HG03045 (cell line): ENCODE data around the gene PKD1L1.

Experiments used
- ATAC-seq: cut with Tn5 transposase; IDR thresholded peaks from one replicate; pipeline ENCODE4 v1.9.1; 2021; ENCODE audit warnings: mild to moderate bottlenecking, moderate library complexity; ENCODE audit not compliant: unreplicated experiment

The PKD1L1 gene

DNA sequence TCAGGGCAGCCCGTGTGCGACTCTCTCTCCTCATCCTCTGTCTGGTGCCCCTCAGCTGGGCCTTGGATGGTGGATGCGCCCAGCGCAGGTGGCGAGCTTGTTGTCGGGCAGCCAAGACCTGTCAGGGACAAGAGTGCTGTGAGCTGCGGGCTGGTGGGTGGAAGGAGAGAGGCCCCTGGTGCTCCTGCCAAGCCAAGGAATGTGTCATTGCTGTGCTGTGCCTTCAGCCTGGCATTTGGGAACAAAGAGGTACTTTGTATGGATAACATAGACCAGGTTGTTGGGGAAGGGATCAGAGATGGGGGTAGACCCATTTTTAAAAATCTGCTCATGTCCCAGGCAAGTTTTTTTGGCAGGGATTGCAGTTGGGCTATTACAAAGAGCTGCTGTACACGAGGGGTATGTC, 120.9 kb downstream of the PKD1L1 start:
- ATAC-seq, result no peak

DNA sequence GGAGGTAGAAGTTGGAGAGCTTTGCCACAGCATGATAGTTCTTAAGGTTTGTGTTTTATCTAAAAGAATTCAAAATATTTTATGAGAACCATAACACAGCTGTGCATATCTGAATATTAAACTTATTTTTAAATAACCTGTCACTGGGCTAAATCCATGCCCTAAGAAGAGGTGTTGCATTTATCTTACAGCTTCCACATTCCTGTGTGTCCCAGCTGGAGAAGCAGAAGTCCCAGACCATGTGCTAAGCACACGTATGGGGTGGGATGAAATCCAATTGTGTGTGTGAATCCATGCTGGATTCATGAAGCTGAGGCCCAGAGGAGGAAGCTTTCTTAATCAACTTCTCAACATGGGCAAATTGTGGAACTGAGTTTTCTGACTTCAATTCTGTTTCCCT, 121.5 kb downstream of the PKD1L1 start:
- ATAC-seq, result no peak

DNA sequence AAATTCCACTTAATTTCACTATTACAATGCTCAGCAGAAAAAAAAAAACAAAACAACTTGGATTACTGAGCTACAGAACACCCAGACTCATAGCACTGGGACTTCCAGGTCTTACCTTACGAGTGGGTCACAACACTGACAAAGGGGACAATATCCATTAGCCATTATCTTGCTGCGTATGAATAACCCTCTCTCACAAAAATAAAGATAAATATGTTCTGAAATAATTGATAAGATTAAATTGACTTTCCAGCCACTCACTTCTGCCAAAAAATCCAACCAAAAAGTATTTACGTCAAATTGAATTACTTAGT, 128.7 kb downstream of the PKD1L1 start:
- no peak for ATAC-seq

DNA sequence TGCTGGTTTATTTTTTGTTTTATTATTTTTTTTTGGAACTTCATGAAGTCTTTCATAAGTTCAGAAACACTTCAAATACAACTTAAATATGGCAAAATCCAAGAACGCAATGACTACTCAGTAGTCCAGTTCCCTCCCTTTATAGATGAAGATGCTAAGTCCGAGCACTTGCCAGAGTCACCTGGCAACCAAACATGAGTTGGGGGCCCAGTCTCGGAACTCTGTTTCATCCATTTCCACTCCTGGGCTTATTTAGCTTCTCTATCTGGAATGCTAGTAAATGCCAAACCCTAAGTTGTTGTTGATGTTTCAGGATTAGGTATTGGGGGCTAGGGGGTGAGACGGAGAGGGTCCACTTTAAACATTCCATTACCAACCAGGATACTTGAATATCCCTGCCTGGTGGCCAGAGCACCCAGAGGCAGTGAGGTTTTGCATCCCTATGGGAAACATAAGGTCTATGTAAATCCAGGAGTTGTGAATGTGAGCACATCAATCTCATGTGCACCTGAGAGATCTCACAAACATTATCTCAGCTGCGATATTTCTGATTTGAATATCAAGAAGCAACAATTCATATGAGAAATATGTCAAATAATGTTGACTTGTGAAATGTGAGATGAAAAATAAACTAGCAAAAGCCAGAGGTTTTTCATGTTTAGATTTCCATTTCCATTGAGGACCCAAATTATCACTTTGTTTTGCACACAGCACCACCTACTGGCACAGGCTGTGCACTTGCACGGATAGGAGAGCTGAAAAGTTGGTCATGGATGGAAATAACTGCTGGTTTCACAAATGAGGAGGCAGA, 129.3 kb downstream of the PKD1L1 start:
- no peak for ATAC-seq

DNA sequence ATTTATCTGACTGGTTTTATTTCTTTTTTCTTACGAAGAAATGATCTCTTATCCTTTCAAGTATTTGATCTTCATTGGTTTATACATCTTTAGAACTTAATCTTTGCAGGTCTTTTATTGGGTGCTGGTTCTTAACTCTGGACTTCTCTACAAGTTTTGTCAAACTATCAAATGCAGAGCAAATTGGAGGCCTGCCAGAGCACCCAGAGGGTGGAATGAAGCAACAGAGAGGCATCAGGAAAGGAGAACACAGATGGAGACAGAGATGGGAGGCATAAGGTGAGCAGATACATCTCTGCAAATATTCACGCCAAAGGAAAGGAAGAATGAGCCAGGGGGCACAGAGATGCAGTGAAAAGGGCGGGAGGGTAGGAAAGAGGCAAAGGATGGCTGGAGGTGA, 130.3 kb downstream of the PKD1L1 start:
- no peak for ATAC-seq

DNA sequence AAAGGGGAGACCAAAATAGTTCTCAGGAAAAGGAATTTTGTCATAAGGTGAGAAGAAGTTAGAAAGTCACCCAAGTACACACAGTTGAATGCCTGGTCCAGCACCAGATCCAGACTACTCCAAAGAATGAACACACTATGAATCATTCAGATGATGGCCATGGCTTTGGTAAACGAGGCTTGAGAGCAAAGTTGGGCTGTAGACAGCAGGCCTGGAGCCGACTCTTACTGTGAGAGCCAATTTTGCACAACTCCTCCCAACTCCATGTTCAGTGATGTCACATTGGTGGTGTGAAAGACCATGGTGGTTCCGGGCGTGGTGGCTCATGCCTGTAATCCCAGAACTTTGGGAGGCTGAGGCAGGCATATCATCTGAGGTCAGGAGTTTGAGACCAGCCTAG, 131.6 kb downstream of the PKD1L1 start:
- no peak for ATAC-seq

DNA sequence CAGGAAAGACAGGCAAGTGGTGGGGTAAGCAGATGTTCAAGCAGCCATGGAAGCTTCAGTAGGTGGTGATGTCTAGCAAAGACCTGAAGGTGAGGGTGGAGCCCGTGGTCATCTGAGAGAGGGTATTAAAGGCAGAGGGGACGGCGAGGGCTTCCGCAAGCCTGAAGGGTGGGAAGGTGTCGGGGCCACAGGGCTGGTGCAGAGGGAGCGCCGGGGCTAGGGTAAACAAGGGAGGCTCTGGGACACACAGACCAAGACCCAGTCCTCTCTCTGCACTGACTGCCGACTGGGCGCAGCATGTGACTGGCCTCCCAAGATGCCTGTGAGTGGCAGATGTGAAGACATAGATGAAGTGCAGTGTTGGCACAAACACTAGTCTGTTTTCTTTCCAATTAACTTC, 132.4 kb downstream of the PKD1L1 start:
- ATAC-seq, result no peak

DNA sequence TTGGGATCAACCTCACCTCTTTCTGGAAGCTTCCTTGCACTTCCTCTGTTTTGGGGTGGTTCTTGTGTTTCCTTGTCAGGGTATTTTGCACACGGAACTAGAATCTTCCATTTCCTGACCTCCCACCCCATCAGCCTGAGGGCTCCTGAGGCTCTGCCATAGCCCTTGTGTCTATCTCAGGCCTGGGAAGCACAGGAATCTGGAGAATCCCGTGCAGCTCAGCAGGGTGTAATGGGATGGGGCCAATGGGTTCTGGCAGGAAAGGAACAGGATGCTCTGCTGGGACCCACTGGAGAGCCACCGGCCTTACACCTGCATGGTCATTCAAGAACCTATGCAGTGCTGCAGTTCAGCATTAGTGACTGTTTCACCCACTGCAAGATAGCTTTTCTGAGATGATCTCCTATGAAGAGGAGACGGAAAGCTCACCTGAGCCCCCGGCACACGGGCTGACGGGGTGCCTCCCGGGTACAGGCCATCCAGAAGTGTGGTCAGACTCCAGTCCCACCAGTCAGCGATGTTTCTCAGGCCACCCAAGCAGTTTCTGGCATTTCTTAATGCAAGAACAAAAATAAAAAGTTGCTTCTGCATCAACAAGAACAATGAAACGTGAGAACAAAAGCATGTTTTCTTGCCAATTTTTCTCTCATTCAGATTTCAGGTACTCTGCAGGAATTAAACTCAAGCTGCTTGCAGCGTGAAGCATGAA, 133.2 kb downstream of the PKD1L1 start:
- no peak for ATAC-seq

DNA sequence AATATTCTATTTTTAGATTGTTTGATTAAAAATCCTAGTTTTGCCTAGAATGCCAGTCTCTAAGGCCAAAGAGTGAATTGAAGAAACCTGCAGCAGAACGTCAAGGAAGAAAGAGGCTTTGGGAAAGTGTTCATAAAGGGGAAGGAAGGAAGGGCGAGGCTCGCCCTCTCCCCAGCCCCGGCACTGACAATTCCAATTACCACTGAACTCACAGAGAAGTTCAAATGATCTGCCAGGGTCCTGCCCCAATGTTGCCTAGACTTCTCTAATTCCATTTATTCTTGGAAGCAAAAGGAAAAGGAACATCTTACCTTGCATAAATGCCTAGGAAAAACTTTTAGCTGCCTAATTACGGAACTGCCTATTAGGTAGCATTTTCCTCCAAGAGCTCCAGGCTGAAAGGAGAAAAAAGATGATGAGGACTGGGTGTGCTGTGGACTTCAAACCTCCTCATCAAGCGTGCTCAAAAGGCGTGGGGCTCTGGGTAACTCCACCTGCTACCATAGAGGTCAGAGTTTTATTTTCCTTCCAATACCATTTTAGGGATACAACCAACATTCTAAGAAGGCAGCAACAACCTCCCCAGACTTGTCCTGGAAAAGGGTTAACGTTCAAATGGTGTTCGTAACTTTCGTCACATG, 134.5 kb downstream of the PKD1L1 start:
- ATAC-seq, result no peak

DNA sequence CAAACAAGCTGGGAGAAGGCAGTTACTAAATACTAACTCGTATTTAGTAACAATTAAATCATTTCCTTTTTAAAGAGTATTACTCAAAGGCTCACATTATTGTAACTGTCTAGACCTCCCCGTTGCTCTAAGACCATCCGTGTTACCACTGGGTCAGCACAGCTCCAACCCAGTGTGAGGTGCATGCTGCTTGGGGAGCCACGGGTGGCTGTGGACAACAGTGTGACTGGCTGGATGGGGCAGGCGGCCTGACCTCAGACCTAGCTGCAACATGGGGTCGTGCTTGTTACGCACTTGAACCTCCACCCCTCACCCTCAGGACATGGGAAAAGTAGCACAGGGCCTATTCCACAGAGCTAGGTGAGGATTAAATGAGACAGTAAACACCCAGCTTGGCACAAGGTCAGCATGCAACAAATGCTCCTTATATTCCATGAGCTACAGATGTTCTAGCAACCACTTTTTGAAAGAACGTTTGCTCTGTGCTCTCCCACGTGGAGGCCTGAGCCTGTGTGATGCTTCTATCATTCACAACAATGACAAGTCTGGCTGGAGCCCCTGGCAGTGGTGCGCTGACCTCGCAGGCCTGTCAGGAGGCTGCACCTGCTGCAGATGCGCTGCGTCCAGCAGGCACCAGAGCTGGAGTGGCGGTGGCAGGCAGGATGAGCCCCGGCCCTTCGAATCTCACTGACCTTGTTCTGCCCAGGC, 135.7 kb downstream of the PKD1L1 start:
- ATAC-seq, result no peak

DNA sequence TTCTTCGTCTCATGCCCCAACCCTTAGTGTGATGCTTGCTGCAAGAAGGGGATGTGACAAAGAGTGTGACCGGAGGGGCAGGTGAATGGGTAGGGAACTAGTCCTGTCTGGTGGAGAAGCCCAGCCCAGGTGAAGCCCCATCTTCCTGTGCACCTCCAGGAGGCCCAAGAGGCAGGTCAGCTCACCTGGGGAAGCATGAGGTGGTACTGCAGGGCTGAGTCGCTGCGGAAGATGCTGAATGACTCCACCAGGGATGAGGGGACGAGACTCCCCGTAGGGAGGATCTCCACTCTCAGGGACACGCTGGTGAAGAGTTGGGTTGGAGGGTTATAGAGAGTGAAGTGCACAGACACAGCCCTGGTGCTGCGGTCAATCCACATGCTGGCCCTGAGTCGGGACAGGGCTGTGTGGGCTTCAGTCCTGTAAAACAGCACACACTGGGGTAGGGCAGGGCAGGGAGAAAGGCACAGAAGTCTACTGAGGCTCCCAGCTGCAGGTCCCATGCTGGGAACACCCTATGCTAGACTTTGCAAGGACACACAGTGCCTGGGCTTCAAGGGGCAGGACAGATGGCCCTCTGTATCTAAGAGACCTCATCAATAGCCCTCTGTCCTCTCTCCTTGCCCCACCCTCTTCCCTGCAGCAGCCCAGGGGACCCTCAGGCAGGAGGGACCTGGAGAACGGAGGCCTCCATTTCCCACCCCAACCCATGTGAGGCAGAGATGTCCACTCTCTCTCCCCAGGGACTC, 136.5 kb downstream of the PKD1L1 start:
- no peak for ATAC-seq

DNA sequence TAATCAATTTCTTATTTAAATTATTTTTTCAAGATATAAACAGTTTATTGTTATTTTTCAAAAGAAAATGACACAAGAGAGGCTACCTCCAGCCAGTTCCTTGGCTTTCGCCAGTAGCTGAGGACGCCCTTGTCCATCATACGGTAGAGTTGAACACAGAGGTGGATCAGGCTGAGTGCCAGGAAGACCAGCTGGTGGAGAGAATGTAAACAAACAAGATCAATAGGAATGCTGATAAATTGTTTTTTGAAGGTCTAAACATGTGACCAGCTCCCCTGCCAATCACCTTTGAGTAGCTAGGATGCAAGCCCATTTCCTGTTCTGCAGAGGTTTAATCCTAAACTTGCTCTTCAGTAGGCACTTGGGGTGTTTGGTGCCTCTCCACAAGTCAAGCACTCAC, 138.9 kb downstream of the PKD1L1 start:
- no peak for ATAC-seq

DNA sequence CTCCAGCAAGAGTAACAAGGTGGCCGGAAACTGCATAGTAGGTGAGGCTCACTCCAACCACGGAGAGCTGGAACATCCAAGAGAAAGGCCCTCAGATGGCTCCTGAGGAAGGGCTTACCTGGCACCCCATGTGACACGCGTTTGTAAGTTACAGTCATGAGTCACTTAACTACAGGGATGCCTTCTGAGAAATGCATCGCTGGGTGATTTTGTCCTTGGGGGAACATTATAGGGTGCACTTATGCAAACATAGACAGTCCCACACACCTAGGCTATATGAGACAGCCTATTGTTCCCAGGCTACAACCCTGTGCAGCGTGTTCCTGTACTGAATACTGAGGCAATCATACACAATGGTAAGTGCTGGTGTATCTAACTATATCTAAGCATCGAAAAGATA, 139.9 kb downstream of the PKD1L1 start:
- ATAC-seq, result no peak

DNA sequence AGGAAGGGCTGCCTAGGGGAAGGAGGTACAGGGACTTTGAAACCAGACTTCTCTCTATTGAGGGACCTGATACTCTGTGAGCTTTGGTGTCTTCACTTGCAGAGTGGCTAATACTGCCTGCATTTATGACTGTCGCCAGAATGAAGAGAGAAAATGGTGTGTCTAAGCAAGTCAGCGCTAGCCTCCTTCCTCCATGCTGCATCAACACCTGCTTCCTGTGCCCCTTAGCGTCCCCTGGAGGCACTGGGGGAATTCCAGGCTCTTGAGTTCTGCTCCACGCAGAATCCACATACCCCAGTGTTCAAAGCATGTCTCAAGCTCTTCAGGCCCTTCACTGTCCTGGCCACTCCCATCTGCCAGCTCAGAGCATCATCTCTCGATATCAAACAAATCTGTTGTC, 140.5 kb downstream of the PKD1L1 start:
- ATAC-seq, result no peak

DNA sequence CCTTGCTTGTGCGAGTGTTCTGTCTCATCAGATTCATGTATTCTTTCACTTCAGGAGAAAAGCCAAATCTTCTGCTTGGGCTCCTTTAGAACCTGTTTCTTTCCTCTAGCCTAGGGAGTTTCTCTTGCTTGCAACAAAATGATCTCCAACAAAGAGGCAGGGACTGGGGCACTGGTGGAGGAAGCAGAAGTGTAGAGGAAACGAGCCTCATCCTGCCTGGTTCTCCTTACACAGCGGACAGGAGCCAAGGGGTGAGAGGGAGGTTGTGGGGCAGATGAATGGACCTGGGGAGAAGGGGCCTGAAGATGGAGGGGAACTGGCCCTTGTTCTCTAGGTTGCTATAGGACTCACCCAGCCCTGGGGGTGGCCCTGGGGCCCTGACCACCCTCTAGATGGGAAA, 141.1 kb downstream of the PKD1L1 start:
- no peak for ATAC-seq

DNA sequence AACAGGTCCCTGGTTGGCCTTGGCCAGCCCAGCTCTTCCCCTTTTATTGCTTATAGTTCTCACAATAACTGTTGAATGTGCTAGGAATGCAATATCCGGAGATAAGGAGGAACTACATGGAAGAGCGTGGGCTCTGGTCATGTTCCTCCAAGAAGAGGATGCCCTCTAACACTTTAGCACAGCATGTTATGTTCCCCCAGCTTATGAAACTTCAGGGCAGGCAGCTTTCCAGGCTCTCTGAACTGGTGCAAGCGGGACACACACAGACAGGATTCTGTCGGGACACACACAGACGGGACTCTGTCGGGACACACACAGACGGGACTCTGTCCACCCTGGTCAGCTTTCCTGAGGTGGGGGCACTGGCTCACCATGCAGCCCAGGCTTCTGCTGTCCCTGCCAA, 141.6 kb downstream of the PKD1L1 start:
- ATAC-seq, result no peak

DNA sequence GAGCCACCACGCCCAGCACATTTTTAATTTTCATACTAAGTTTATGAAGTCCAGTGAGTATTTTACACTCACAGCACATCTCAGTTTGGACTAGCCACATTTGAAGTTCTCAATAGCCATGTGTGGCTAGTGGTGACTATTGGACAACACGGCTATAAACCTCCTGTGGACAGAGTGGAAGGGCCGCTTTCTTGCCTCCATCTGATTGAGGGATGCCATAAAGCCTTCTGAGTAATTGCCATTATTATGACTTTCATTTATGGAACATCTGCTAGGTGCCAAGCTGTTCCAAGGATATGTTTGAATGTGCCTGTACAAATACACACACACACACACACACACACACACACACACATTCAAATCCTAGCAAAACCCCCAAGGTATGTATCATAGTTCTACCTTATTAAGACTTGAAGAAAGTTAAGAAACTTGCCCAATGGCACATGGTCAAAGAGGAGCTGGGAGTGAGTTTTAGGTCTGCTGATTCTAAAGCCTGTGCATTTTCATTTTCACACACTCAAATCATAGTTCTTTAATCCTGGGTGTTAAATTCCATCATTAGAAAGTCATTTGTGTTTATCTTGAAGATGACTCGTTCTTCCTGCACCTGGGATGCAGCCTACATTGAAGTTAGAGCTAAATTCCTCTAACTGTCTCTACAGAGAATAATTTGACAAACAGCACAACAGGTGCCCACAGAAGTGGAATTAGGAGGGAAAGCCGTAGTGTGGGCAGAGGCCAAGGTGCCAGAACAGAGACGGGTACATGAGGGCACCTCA, 143.3 kb downstream of the PKD1L1 start:
- no peak for ATAC-seq

DNA sequence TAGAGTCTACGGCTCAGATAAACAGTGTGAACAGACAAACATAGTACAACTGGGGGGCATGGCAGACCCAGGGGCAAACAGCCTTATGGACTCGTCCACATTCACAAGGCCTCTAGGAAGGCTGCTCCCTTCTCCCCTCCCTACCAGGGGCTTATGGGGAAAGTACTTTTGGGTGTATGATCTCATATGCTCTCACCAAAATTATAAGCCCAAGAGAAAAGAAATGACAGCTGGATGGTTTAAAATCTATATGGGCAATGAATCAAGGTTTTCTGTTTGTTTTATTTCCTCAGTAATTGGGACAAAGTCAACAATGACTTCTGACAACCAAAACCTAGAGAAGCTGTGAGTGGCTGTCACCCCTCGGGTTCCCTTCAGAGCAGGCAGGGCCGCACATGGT, 144.4 kb downstream of the PKD1L1 start:
- ATAC-seq, result no peak

DNA sequence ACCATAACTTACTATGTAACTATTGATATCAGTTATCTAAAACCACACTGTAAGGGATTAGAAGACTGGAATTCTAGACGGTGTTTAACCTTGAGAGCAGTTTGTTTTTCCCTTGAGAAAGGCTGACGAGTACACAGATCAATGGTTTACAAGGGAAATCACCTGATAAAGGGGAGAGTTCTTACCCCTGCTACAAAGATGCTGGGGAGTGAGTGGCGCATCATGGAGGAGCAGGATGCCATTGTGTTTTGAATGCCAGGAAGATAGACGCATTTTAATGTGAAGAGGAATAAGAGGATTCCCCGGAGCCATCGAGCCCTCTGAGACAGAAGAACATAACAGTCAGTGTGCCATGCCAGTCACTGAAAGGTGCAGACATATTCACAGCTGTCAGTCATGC, 145.2 kb downstream of the PKD1L1 start:
- no peak for ATAC-seq

DNA sequence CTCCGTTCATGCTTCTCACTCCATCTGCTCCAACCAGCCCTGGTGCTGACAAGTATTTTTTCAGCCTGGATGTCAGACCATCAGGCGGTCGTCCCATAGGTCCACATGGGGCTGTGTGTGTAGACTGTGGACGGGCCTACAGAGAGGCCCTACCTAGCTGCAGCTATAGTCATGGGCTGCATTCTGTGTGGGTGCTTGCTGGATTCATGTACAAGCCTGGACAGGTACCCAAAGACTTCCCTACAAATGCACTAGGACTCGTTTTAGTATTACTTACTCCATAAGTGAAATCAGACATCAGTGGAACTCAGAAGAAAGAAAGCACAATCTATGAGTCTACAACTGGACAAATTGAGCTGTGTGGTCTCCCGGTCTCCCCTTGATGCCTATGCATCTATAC, 146.8 kb downstream of the PKD1L1 start:
- no peak for ATAC-seq
